Measurements from ENCODE around the gene TRIM45.
A peak's percentile ranks its signal among the peaks of the same experiment; 100 is the strongest.

Gene TRIM45

GRCh38 chr1:117121589-117122329 is at the start of gene TRIM45:
Gene TRIM45, minus strand, starts transcription at chr1:117121749. Its CDS starts 548 bp downstream, at chr1:117121201.
- H3K4me3 ChIP-seq (ENCODE audit: low read depth, low read length): peak within 1 kb of the TSS; percentile 78
- peak; percentile 99 for DNase-seq (ENCODE audit: low read depth, low spot score)
- in situ Hi-C loops (cut with HindIII; ENCODE audit: low sequenced_read_pairs): no loop called here
- TF ChIP-seq CTCF (IDR thresholded peaks at IDR 0.05; ENCODE audit: low read depth, low read length): peak; percentile 82

GRCh38 chr1:117169871-117170596 is 48.5 kb upstream of the TRIM45 start:
- no peak for TF ChIP-seq CTCF (IDR thresholded peaks at IDR 0.05; ENCODE audit: low read depth, low read length)
- H3K4me3 ChIP-seq (ENCODE audit: low read depth, low read length): no peak overlapping the region
- no peak for DNase-seq (ENCODE audit: low read depth, low spot score)
- in situ Hi-C loops (cut with HindIII; ENCODE audit: low sequenced_read_pairs): no loop called here

GRCh38 chr1:117167402-117167801 is 45.9 kb upstream of the TRIM45 start:
- in situ Hi-C loops (cut with HindIII; ENCODE audit: low sequenced_read_pairs): no loop called here
- DNase-seq (ENCODE audit: low read depth, low spot score): no peak
- TF ChIP-seq CTCF (IDR thresholded peaks at IDR 0.05; ENCODE audit: low read depth, low read length): no peak
- no peak overlapping the region for H3K4me3 ChIP-seq (ENCODE audit: low read depth, low read length)

- TF ChIP-seq CTCF (IDR thresholded peaks at IDR 0.05; ENCODE audit: low read depth, low read length): no peak
- no peak overlapping the region for H3K4me3 ChIP-seq (ENCODE audit: low read depth, low read length)
- peak; percentile 66 for DNase-seq (ENCODE audit: low read depth, low spot score)
- in situ Hi-C loops (cut with HindIII; ENCODE audit: low sequenced_read_pairs): no loop called here
Measured at GRCh38 chr1:117166076-117166475, 44.5 kb upstream of the TRIM45 start.

GRCh38 chr1:117164209-117164608 is 42.7 kb upstream of the TRIM45 start:
- TF ChIP-seq CTCF (IDR thresholded peaks at IDR 0.05; ENCODE audit: low read depth, low read length): no peak
- in situ Hi-C loops (cut with HindIII; ENCODE audit: low sequenced_read_pairs): no loop called here
- H3K4me3 ChIP-seq (ENCODE audit: low read depth, low read length): no peak overlapping the region
- DNase-seq (ENCODE audit: low read depth, low spot score): no peak

- TF ChIP-seq CTCF (IDR thresholded peaks at IDR 0.05; ENCODE audit: low read depth, low read length): no peak
Measured at GRCh38 chr1:117162816-117163215, 41.3 kb upstream of the TRIM45 start.

More at GRCh38 chr1:117162816-117163215, 41.3 kb upstream of the TRIM45 start:
- DNase-seq (ENCODE audit: low read depth, low spot score): no peak
- no peak overlapping the region for H3K4me3 ChIP-seq (ENCODE audit: low read depth, low read length)
- in situ Hi-C loops (cut with HindIII; ENCODE audit: low sequenced_read_pairs): no loop called here
